Sigmoid colon (tissue), 4 donors: ENCODE measurements around the gene NUP85.

Experiments
- POLR2AphosphoS5 ChIP-seq, 4 donors: sonication (generic); formaldehyde crosslinking; IDR thresholded peaks; one replicate each; pipeline ENCODE4 v1.6.1; 2017; ENCODE audit warnings: antibody characterized with exemption in 4 of 4
- TF ChIP-seq, protein P1 (sequence below), 4 experiments: fragments of 450-650 bp in 3 of 4; fragments of 200-600 bp in 1 of 4; IDR thresholded peaks; one replicate each; pipeline ENCODE4 v1.5.1; 2016 to 2019; ENCODE audit warnings: antibody characterized with exemption in 4 of 4, mild to moderate bottlenecking in 3 of 4, moderate library complexity in 2 of 4

DNA sequence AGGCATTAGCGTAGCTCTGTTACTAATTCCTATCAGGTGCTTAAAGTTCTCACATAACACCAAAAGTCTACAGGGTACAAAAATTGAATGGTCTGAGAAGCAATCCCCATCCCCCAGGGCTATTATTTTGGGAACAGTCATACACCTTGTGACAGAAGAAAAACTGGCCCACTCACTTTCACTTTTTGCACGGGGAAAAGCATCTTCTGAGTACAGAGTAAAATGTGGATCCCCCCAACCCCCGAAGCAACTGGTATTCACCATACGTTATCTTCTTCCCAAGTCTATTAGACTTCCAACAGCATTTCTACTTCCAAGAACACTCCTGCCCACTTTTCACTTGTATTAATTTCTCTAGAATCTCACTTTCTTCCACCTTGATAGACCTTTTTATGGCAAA is 44.1 kb downstream of the NUP85 start:
- TF ChIP-seq, protein P1, sequence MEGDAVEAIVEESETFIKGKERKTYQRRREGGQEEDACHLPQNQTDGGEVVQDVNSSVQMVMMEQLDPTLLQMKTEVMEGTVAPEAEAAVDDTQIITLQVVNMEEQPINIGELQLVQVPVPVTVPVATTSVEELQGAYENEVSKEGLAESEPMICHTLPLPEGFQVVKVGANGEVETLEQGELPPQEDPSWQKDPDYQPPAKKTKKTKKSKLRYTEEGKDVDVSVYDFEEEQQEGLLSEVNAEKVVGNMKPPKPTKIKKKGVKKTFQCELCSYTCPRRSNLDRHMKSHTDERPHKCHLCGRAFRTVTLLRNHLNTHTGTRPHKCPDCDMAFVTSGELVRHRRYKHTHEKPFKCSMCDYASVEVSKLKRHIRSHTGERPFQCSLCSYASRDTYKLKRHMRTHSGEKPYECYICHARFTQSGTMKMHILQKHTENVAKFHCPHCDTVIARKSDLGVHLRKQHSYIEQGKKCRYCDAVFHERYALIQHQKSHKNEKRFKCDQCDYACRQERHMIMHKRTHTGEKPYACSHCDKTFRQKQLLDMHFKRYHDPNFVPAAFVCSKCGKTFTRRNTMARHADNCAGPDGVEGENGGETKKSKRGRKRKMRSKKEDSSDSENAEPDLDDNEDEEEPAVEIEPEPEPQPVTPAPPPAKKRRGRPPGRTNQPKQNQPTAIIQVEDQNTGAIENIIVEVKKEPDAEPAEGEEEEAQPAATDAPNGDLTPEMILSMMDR (IDR thresholded peaks at IDR 0.05) = no peak
- TF ChIP-seq POLR2AphosphoS5 (IDR thresholded peaks at IDR 0.05) = no peak
